ENCODE measurements around the gene NSMF. TPM values are rescaled to one million over a fixed set of nuclear protein-coding genes. Genes with fewer than 3 reads are reported as not detected.

The NSMF gene
- 8.7 TPM for total RNA-seq (ENCODE audit: insufficient read depth, low replicate concordance)

GRCh38 chr9:137459152-137459600 lies at the start of gene NSMF:
TSS of gene NSMF (minus strand) at chr9:137459334. CDS start at chr9:137459102, 232 bp downstream.
- peak; percentile 94 for DNase-seq (ENCODE audit: low spot score)

GRCh38 chr9:137506702-137507171 lies 47.6 kb upstream of the NSMF start:
- DNase-seq (ENCODE audit: low spot score): no peak

GRCh38 chr9:137506274-137506673 lies 47.1 kb upstream of the NSMF start:
- no peak for DNase-seq (ENCODE audit: low spot score)

- DNase-seq (ENCODE audit: low spot score): no peak
Measured at GRCh38 chr9:137505421-137506140, 46.4 kb upstream of the NSMF start.

GRCh38 chr9:137504432-137504777 lies 45.3 kb upstream of the NSMF start:
- DNase-seq (ENCODE audit: low spot score): no peak

- DNase-seq (ENCODE audit: low spot score): no peak
Measured at GRCh38 chr9:137502008-137502911, 43.1 kb upstream of the NSMF start.

GRCh38 chr9:137501457-137501856 lies 42.3 kb upstream of the NSMF start:
- DNase-seq (ENCODE audit: low spot score): no peak

- DNase-seq (ENCODE audit: low spot score): no peak
Measured at GRCh38 chr9:137500666-137501397, 41.7 kb upstream of the NSMF start.

GRCh38 chr9:137499858-137500661 lies 40.9 kb upstream of the NSMF start:
- DNase-seq (ENCODE audit: low spot score): no peak

GRCh38 chr9:137499416-137499815 lies 40.3 kb upstream of the NSMF start:
- no peak for DNase-seq (ENCODE audit: low spot score)

- DNase-seq (ENCODE audit: low spot score): no peak
Measured at GRCh38 chr9:137498720-137499150, 39.6 kb upstream of the NSMF start.

- no peak for DNase-seq (ENCODE audit: low spot score)
Measured at GRCh38 chr9:137497921-137498719, 39.0 kb upstream of the NSMF start.

GRCh38 chr9:137496601-137497375 lies 37.7 kb upstream of the NSMF start:
- DNase-seq (ENCODE audit: low spot score): no peak

- no peak for DNase-seq (ENCODE audit: low spot score)
Measured at GRCh38 chr9:137494550-137495351, 35.6 kb upstream of the NSMF start.

GRCh38 chr9:137494104-137494544 lies 35.0 kb upstream of the NSMF start:
- DNase-seq (ENCODE audit: low spot score): peak; percentile 4

- DNase-seq (ENCODE audit: low spot score): no peak
Measured at GRCh38 chr9:137493364-137494103, 34.4 kb upstream of the NSMF start.

GRCh38 chr9:137492464-137493363 lies 33.6 kb upstream of the NSMF start:
- DNase-seq (ENCODE audit: low spot score): no peak

Data from umbilical cord (tissue), 2 donors.